K562 (cell line): ENCODE measurements around the gene PLXND1.

Source experiments
- CBX2 ChIP-seq: fragments of 200-600 bp; sonication (generic); IDR thresholded peaks from one replicate; pipeline ENCODE4 v1.6.1; 2012; ENCODE audit warnings: mild to moderate bottlenecking, low read length, inconsistent platforms; ENCODE audit not compliant: insufficient read depth, poor library complexity, severe bottlenecking
- CTCF ChIP-seq, 3 experiments: IDR thresholded peaks in 2 of 3; conservative IDR thresholded peaks in 1 of 3; 2 replicates each; pipeline ENCODE4 v1.5.1; 2011 to 2012; ENCODE audit warnings: low read length in 3 of 3, mild to moderate bottlenecking in 3 of 3, control low read depth in 2 of 3, improper control_type of control experiment in 1 of 3, inconsistent platforms in 1 of 3, low read depth in 1 of 3, mixed read lengths in 1 of 3, moderate library complexity in 1 of 3; ENCODE audit not compliant: insufficient read depth in 2 of 3
- HMG20B ChIP-seq: fragments of 250-450 bp; sonication (Bioruptor Pico); IDR thresholded peaks from 2 replicates; pipeline ENCODE4 v1.5.0; 2021; ENCODE audit warnings: mild to moderate bottlenecking
- MYNN ChIP-seq, 2 experiments: sonication (generic); formaldehyde crosslinking in 1 of 2; IDR thresholded peaks; 2 replicates each; pipeline versions ENCODE4 v1.5.0 to v1.6.1; 2016 to 2020; ENCODE audit warnings: antibody characterized with exemption in 1 of 2, missing genetic modification reagents in 1 of 2
- PBX2 ChIP-seq, 2 experiments: IDR thresholded peaks in 1 of 2; conservative IDR thresholded peaks in 1 of 2; 2 replicates each; pipeline ENCODE4 v1.6.1; 2016; ENCODE audit warnings: low read depth in 2 of 2, mild to moderate bottlenecking in 1 of 2, missing compliant biosample characterization in 1 of 2, missing genetic modification characterization in 1 of 2, moderate library complexity in 1 of 2
- POLR2AphosphoS5 ChIP-seq: IDR thresholded peaks from 2 replicates; pipeline ENCODE4 v1.6.1; 2011; ENCODE audit warnings: mild to moderate bottlenecking, low read depth, low read length, moderate library complexity; ENCODE audit not compliant: control insufficient read depth, insufficient read depth
- SMARCA4 ChIP-seq: fragments of 450-650 bp; IDR thresholded peaks from 2 replicates; pipeline ENCODE4 v1.6.1; 2016
- TARDBP ChIP-seq: fragments of 450-650 bp; IDR thresholded peaks from 2 replicates; pipeline ENCODE4 v1.6.1; 2016
- YY1 ChIP-seq, 3 experiments: IDR thresholded peaks; 2 replicates each; pipeline ENCODE4 v1.6.1; 2011; ENCODE audit warnings: low read length in 2 of 3, mild to moderate bottlenecking in 2 of 3, moderate library complexity in 2 of 3, borderline replicate concordance in 1 of 3, control low read depth in 1 of 3, low read depth in 1 of 3; ENCODE audit not compliant: insufficient read depth in 3 of 3, insufficient replicate concordance in 2 of 3, control insufficient read depth in 1 of 3, insufficient read length in 1 of 3; ENCODE audit errors: extremely low read depth in 1 of 3
- ZBTB9 ChIP-seq: fragments of 450-650 bp; formaldehyde crosslinking; IDR thresholded peaks from 2 replicates; pipeline ENCODE4 v1.4.0; 2020; ENCODE audit warnings: mild to moderate bottlenecking, moderate library complexity
- ZFX ChIP-seq: sonication (generic); formaldehyde crosslinking; IDR thresholded peaks from 2 replicates; pipeline ENCODE4 v1.8.0; 2022; ENCODE audit warnings: mild to moderate bottlenecking, missing genetic modification reagents, moderate library complexity
- ZNF561 ChIP-seq: fragments of 450-650 bp; formaldehyde crosslinking; conservative IDR thresholded peaks from 2 replicates; pipeline ENCODE4 v1.4.0; 2020; ENCODE audit warnings: mild to moderate bottlenecking, moderate library complexity

- TF ChIP-seq CTCF (IDR thresholded peaks at IDR 0.05 in 2 of 3, conservative IDR thresholded peaks at IDR 0.05 in 1 of 3; ENCODE audit: insufficient read depth in 2 of 3, low read depth in 1 of 3, low read length in 3 of 3): no peak
- no peak for TF ChIP-seq MYNN (IDR thresholded peaks at IDR 0.05)
- no peak for TF ChIP-seq MYNN (CRISPR knock-in tag; IDR thresholded peaks at IDR 0.05)
- TF ChIP-seq YY1 (IDR thresholded peaks at IDR 0.05; ENCODE audit: borderline replicate concordance in 1 of 3, control insufficient read depth in 1 of 3, extremely low read depth in 1 of 3, insufficient read depth in 3 of 3, insufficient read length in 1 of 3, insufficient replicate concordance in 2 of 3, low read depth in 1 of 3, low read length in 2 of 3): no peak
- no peak for TF ChIP-seq ZNF561 (CRISPR knock-in tag)
- no peak for TF ChIP-seq POLR2AphosphoS5
- TF ChIP-seq CBX2: no peak
- TF ChIP-seq ZBTB9: no peak
- TF ChIP-seq ZFX (CRISPR knock-in tag): no peak
- TF ChIP-seq HMG20B (CRISPR knock-in tag): no peak
- no peak for TF ChIP-seq TARDBP
- TF ChIP-seq PBX2 (CRISPR knock-in tag; IDR thresholded peaks at IDR 0.05; ENCODE audit: low read depth): no peak
- no peak for TF ChIP-seq PBX2 (tag; conservative IDR thresholded peaks at IDR 0.05; ENCODE audit: low read depth)
- TF ChIP-seq SMARCA4: no peak
Measured at GRCh38 chr3:129610276-129610675, 3.8 kb upstream of the PLXND1 start.
